ENCODE results near the gene MRPL51. TPM values are rescaled to one million over a fixed set of nuclear protein-coding genes. Genes with fewer than 3 reads are reported as not detected.

Gene MRPL51
- total and polyA plus RNA-seq, 2 donors (not counting 3 experiments of a cell fraction or from before 2014, with no cell fraction given), result 147 to 273 TPM

DNA sequence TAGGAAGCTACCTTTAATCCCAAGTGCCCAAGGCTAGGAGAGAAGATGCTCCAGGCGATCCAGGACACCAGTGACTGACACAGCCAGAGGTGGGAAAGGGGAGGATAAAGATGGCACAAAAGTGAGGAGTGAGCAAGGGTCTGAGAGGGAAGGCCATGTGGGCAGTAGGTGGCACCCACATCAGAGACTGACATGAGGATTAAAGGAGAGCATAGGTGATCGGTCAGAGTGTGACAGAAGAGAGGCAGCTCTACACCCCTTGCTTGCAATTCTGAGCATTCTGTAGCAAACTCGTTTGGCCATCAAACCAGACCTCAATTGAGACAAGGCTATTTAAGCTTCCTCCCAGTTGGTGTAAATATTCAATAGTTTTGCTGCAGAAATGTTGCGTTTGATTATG lies 49.0 kb downstream of the MRPL51 start:
- dilution Hi-C loops (cut with MboI; ENCODE audit: extremely low pct_ligation_motif_present, low sequenced_read_pairs) (no loop called here), intact Hi-C loops (cut with micrococcal nuclease) (no loop called here)
- no peaks in the 10 kb centered on the region for H3K9me1 ChIP-seq (replicated peaks; ENCODE audit: control insufficient read depth, extremely low read depth, insufficient read depth, low read length)
- BruUV-seq (replicated peaks), result no TSS peak
- CTCF ChIA-PET, result interaction anchor here (0.9 to 1.4 kb wide), 2 partner anchors 8 to 22 kb away, joined by 3 to 4 read pairs; partner anchors contain the start of gene TAPBPL
- POLR2A ChIA-PET, result no interaction called here
- H3K4me2 ChIP-seq (ENCODE audit: insufficient read depth, low read length), result no peak overlapping the region
- no peaks in the 10 kb centered on the region for H3K36me3 ChIP-seq (ENCODE audit: control insufficient read depth in 2 of 2, extremely low read depth in 1 of 2, insufficient read depth in 2 of 2, low read length in 2 of 2)
- DNase-seq (ENCODE audit: low read depth, low spot score), result no peak
- TF ChIP-seq EZH2 (IDR thresholded peaks at IDR 0.05; ENCODE audit: borderline replicate concordance, low read depth, low read length, severe bottlenecking) (no peak), JUN (IDR thresholded peaks at IDR 0.05; ENCODE audit: borderline replicate concordance, insufficient read depth, insufficient read length, low read depth) (no peak), FOS (IDR thresholded peaks at IDR 0.05; ENCODE audit: borderline replicate concordance, insufficient read depth, low read length) (no peak), POLR2A (IDR thresholded peaks at IDR 0.05; ENCODE audit: low read depth, low read length) (no peak), GATA2 (IDR thresholded peaks at IDR 0.05; ENCODE audit: insufficient read depth, insufficient read length, low read depth, low read length) (no peak), CTCF (IDR thresholded peaks at IDR 0.05; ENCODE audit: extremely low read depth in 1 of 2, insufficient read depth in 1 of 2, low read depth in 1 of 2, low read length in 2 of 2) (no peak), POLR2AphosphoS5 (IDR thresholded peaks at IDR 0.05; ENCODE audit: insufficient read depth, low read depth, low read length) (no peak), MYC (IDR thresholded peaks at IDR 0.05; ENCODE audit: low read depth, low read length) (no peak)
- TF ChIP-seq, protein P1, sequence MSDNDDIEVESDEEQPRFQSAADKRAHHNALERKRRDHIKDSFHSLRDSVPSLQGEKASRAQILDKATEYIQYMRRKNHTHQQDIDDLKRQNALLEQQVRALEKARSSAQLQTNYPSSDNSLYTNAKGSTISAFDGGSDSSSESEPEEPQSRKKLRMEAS (IDR thresholded peaks at IDR 0.05; ENCODE audit: insufficient read depth, insufficient read length), result no peak
- H3K9ac ChIP-seq (replicated peaks; ENCODE audit: extremely low read depth, insufficient read depth, low read length), result no peak overlapping the region
- H3K27me3 ChIP-seq (ENCODE audit: control insufficient read depth in 2 of 2, insufficient read depth in 2 of 2, low read length in 2 of 2), result no peaks in the 10 kb centered on the region
- FAIRE-seq, result no peak
- H2AFZ ChIP-seq (ENCODE audit: low read depth, low read length), result no peak overlapping the region
- no peaks in the 10 kb centered on the region for H4K20me1 ChIP-seq (replicated peaks; ENCODE audit: control insufficient read depth, extremely low read depth, insufficient read depth, low read length)
- no peak overlapping the region for H3K27ac ChIP-seq (ENCODE audit: insufficient read depth, low read depth, low read length)
- no peaks in the 10 kb centered on the region for H3K4me1 ChIP-seq (ENCODE audit: control insufficient read depth, extremely low read depth, insufficient read depth, low read length)
- no peaks in the 10 kb centered on the region for H3K79me2 ChIP-seq (ENCODE audit: control insufficient read depth, insufficient read depth, low read length)
- H3K9me3 ChIP-seq (replicated peaks; ENCODE audit: control insufficient read depth, insufficient read depth, low read length), result no peaks in the 10 kb centered on the region
- H3K4me3 ChIP-seq (replicated peaks in 1 of 3; ENCODE audit: insufficient read depth in 1 of 3, low read depth in 1 of 3, low read length in 3 of 3), result no peak overlapping the region

Data from endothelial cell of umbilical vein (primary cell).